T-cell (primary cell): ENCODE data around the gene MIPOL1. TPM values are rescaled to one million over a fixed set of nuclear protein-coding genes. Genes with fewer than 3 reads are reported as not detected.
"Not testable (repeated sequence)": the region's sequence is repeated elsewhere in the genome, so short reads cannot be mapped to it uniquely, and the experiment has no call there.

ENCODE experiments used
- ATAC-seq, 4 experiments: fragments of 200-7000 bp in 3 of 4; fragments of 150-1000 bp in 1 of 4; cut with Tn5 transposase; replicated peaks in 1 of 4; 1 replicate in 3 of 4; 2 replicates in 1 of 4; pipeline ENCODE4 v1.10.0; 2021; ENCODE audit warnings: moderate library complexity in 3 of 4, mild to moderate bottlenecking in 2 of 4, moderate number of reproducible peaks in 1 of 4
- CTCF ChIA-PET, 2 donors: fragments of 300-600 bp; sonication (Branson Sonifier 250); formaldehyde crosslinking; loops; one replicate each; lab custom pipeline; 2022; ENCODE audit warnings: antibody characterized with exemption in 2 of 2; lab: Charles Lee
- POLR2A ChIA-PET, 2 donors: fragments of 300-600 bp; sonication (Branson Sonifier 250); formaldehyde crosslinking; loops; one replicate each; lab custom pipeline; 2022; ENCODE audit warnings: antibody characterized with exemption in 2 of 2; lab: Charles Lee
- DNase-seq, 35 experiments: peaks; one replicate each; pipeline versions ENCODE4 v3.0.0 to v3.0.0-alpha.2; 2013 to 2023
- H3K27ac ChIP-seq: one replicate; pipeline ENCODE4 v1.5.1; 2013; ENCODE audit warnings: low read length
- H3K27me3 ChIP-seq, 2 experiments: replicated peaks in 1 of 2; 1 replicate in 1 of 2; 2 replicates in 1 of 2; pipeline versions ENCODE4 v1.6.1 to v1.7.0; 2013; ENCODE audit warnings: low read length in 1 of 2, mixed read lengths in 1 of 2; ENCODE audit not compliant: control insufficient read depth in 2 of 2, insufficient read depth in 2 of 2; ENCODE audit errors: extremely low read depth in 1 of 2
- H3K36me3 ChIP-seq, 2 donors: 1 replicate in 1 of 2; 2 replicates in 1 of 2; pipeline versions ENCODE4 v1.6.1 to v1.7.0; 2013; ENCODE audit warnings: low read length in 1 of 2; ENCODE audit not compliant: control insufficient read depth in 2 of 2, insufficient read depth in 1 of 2; ENCODE audit errors: extremely low read depth in 1 of 2
- H3K4me1 ChIP-seq, 2 experiments: 1 replicate in 1 of 2; 2 replicates in 1 of 2; pipeline versions ENCODE4 v1.6.1 to v1.7.0; 2013; ENCODE audit warnings: low read length in 2 of 2, mixed read lengths in 1 of 2; ENCODE audit not compliant: insufficient read depth in 2 of 2, control insufficient read depth in 1 of 2; ENCODE audit errors: extremely low read depth in 1 of 2
- H3K4me3 ChIP-seq, 2 donors: 1 replicate in 1 of 2; 2 replicates in 1 of 2; pipeline versions ENCODE4 v1.5.1 to v1.7.0; 2013; ENCODE audit warnings: mild to moderate bottlenecking in 2 of 2, low read length in 1 of 2, moderate library complexity in 1 of 2; ENCODE audit not compliant: control insufficient read depth in 1 of 2; ENCODE audit errors: extremely low read depth in 1 of 2
- H3K9me3 ChIP-seq: 2 replicates; pipeline ENCODE4 v1.7.0; 2013
- H3K27ac Mint-ChIP-seq, 2 donors: one replicate each; pipeline ENCODE4 v1.8.0; 2020 to 2021; ENCODE audit warnings: mild to moderate bottlenecking in 2 of 2, mixed read lengths in 2 of 2
- H3K27me3 Mint-ChIP-seq, 2 donors: one replicate each; pipeline ENCODE4 v1.8.0; 2021 to 2022; ENCODE audit warnings: mixed read lengths in 2 of 2
- H3K36me3 Mint-ChIP-seq: one replicate; pipeline ENCODE4 v1.8.0; 2021; ENCODE audit warnings: mixed read lengths
- H3K4me1 Mint-ChIP-seq, 3 donors: one replicate each; pipeline ENCODE4 v1.8.0; 2020 to 2022; ENCODE audit warnings: mixed read lengths in 3 of 3, mild to moderate bottlenecking in 1 of 3
- H3K4me3 Mint-ChIP-seq, 3 donors: one replicate each; pipeline ENCODE4 v1.8.0; 2020 to 2022; ENCODE audit warnings: mild to moderate bottlenecking in 3 of 3, mixed read lengths in 3 of 3, moderate library complexity in 3 of 3
- H3K9me3 Mint-ChIP-seq, 3 donors: one replicate each; pipeline ENCODE4 v1.8.0; 2020 to 2022; ENCODE audit warnings: mixed read lengths in 3 of 3
- WGBS: methylation state at CpG from one replicate; pipeline ENCODE4 v1.1.5; 2013; ENCODE audit warnings: missing lambda C conversion rate; ENCODE audit not compliant: insufficient coverage; 5-methylcytosine and 5-hydroxymethylcytosine counted together
- total RNA-seq, 35 experiments: library from RNA in 6 of 35; stranded (reverse) in 6 of 35; fragments of 120-200 nt in 1 of 35; gene quantifications; one replicate each; pipeline versions ENCODE4 v1.2.1 to v1.2.4 and lab custom pipeline; 2013 to 2026

MIPOL1 gene
- total RNA-seq, 5 donors from 2014 or later (not counting 1 experiment from before 2014, with no cell fraction given), result 0.20 to 0.49 (median 0.29) TPM; not detected in 1

DNA sequence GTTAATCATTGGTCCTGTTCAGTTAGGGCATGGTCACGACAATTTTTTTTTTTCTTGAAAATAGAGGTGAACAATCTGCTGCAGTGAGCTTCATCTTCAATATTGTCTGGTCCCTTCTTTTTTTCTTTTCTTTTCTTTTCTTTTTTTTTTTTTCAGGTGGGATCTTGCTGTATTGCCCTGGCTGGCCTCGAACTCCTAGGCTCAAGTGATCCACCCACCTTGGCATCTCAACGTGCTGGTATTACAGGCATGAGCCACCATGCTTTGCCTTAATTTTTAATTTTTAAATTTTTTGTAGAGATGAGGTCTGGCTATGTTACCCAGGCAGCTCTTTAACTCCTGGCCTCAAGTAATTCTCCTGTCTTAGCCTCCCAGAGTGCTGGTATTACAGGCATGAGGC lies 36.5 kb downstream of the MIPOL1 start:
- no peak overlapping the region for H3K27ac Mint-ChIP-seq
- Histone ChIP-seq H3K27ac (no peak overlapping the region), H3K36me3 (no peaks in the 10 kb centered on the region), H3K27me3 (no peaks in the 10 kb centered on the region), H3K4me1 (no peaks in the 10 kb centered on the region), H3K9me3 (no peaks in the 10 kb centered on the region), H3K4me3 (no peak overlapping the region)
- H3K9me3 Mint-ChIP-seq, result no peaks in the 10 kb centered on the region
- H3K27me3 Mint-ChIP-seq, result no peaks in the 10 kb centered on the region
- DNase-seq (no peak), ATAC-seq (no peak)
- no peaks in the 10 kb centered on the region for H3K36me3 Mint-ChIP-seq
- CTCF ChIA-PET, result interaction anchor here in 1 of 2 donors (0.5 kb wide), 1 partner anchor 1504 kb away, joined by 3 read pairs; no protein-coding TSS in a partner anchor
- H3K4me3 Mint-ChIP-seq, result no peak overlapping the region
- no peaks in the 10 kb centered on the region for H3K4me1 Mint-ChIP-seq
- no CpG with 5 or more reads among the region's 3 CpGs for WGBS
- POLR2A ChIA-PET, result interaction anchor here in 1 of 2 donors (0.6 kb wide), 1 partner anchor 26 kb away, joined by 6 read pairs; no protein-coding TSS in a partner anchor

DNA sequence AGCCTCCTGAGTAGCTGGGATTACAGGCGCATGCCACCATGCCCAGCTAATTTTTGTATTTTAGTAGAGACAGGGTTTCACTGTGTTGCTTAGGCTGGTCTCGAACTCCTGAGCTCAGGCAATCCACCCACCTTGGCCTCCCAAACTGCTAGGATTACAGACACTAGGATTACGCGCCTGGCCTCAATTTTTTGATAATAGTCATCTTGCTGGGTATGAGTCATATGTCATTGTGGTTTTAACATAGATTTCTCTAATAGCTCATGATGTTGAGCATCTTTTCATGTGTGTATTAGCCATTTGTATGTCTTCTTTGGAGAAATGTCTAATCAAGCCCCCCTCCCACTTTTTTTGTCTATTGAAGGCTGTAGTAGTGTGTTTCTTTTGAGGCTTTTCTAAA lies 38.3 kb downstream of the MIPOL1 start:
- H3K27me3 Mint-ChIP-seq, H3K4me3 ChIP-seq, H3K9me3 Mint-ChIP-seq, H3K27me3 ChIP-seq, CTCF ChIA-PET, ATAC-seq, H3K36me3 Mint-ChIP-seq, H3K4me3 Mint-ChIP-seq, H3K27ac ChIP-seq, DNase-seq, H3K4me1 ChIP-seq, H3K9me3 ChIP-seq, H3K36me3 ChIP-seq, H3K27ac Mint-ChIP-seq, H3K4me1 Mint-ChIP-seq, POLR2A ChIA-PET: not testable (repeated sequence)
- WGBS, result no CpG with 5 or more reads among the region's 4 CpGs

DNA sequence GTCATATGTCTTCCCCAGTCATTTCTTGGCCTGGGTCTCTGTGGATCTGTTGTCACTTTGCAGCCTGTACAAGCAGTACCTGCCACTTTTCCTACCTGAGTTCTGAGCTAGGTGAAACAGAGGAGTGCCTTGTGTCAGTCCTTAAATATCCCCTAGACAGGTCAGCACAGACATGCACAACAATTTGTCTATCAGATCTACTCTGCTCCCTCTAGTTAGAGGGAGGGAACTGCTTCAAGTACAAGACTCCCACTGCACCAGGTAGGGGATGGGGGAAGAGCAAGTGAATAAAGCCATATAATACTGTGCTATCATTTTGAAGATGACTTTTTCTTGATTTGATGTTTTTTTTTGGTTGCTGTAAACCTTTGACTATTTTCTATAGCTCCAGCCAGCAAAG lies 39.4 kb downstream of the MIPOL1 start:
- ATAC-seq (no peak), DNase-seq (no peak)
- Mint-ChIP-seq H3K27ac (no peak overlapping the region), H3K4me1 (no peaks in the 10 kb centered on the region), H3K36me3 (no peaks in the 10 kb centered on the region), H3K4me3 (no peak overlapping the region), H3K9me3 (no peaks in the 10 kb centered on the region), H3K27me3 (no peaks in the 10 kb centered on the region)
- Histone ChIP-seq H3K4me3 (no peak overlapping the region), H3K27me3 (no peaks in the 10 kb centered on the region), H3K4me1 (no peaks in the 10 kb centered on the region), H3K9me3 (no peaks in the 10 kb centered on the region), H3K27ac (no peak overlapping the region), H3K36me3 (no peaks in the 10 kb centered on the region)
- ChIA-PET CTCF (interaction anchor here in 1 of 2 donors (1.4 kb wide), 1 partner anchor 10 kb away, joined by 3 read pairs; no protein-coding TSS in a partner anchor), POLR2A (no interaction called here)

- H3K27me3 ChIP-seq, result no peaks in the 10 kb centered on the region
- Mint-ChIP-seq H3K36me3 (no peaks in the 10 kb centered on the region), H3K9me3 (no peaks in the 10 kb centered on the region), H3K27ac (no peak overlapping the region), H3K27me3 (no peaks in the 10 kb centered on the region), H3K4me3 (no peak overlapping the region), H3K4me1 (no peaks in the 10 kb centered on the region)
- no peaks in the 10 kb centered on the region for H3K4me1 ChIP-seq
- no peak overlapping the region for H3K27ac ChIP-seq
- ChIA-PET CTCF (interaction anchor here in 1 of 2 donors (1.4 kb wide), 1 partner anchor 10 kb away, joined by 3 read pairs; no protein-coding TSS in a partner anchor), POLR2A (no interaction called here)
- WGBS, result 80% methylated on average over 2 of the region's 5 CpGs
- no peak overlapping the region for H3K4me3 ChIP-seq
- ATAC-seq (no peak), DNase-seq (no peak)
- no peaks in the 10 kb centered on the region for H3K9me3 ChIP-seq
- no peaks in the 10 kb centered on the region for H3K36me3 ChIP-seq
Observed at GRCh38 chr14:37237735-37238200, 40.0 kb downstream of the MIPOL1 start.

- Mint-ChIP-seq H3K36me3 (no peaks in the 10 kb centered on the region), H3K27me3 (no peaks in the 10 kb centered on the region), H3K4me1 (no peaks in the 10 kb centered on the region), H3K4me3 (no peak overlapping the region), H3K9me3 (no peaks in the 10 kb centered on the region), H3K27ac (no peak overlapping the region)
- H3K27me3 ChIP-seq, result no peaks in the 10 kb centered on the region
- H3K27ac ChIP-seq, result no peak overlapping the region
- ATAC-seq (no peak), DNase-seq (no peak)
- POLR2A ChIA-PET, result no interaction called here
- no peaks in the 10 kb centered on the region for H3K36me3 ChIP-seq
- CTCF ChIA-PET, result no interaction called here
- H3K4me1 ChIP-seq, result no peaks in the 10 kb centered on the region
- WGBS, result no CpG with 5 or more reads among the region's 4 CpGs
- H3K4me3 ChIP-seq, result no peak overlapping the region
- H3K9me3 ChIP-seq, result no peaks in the 10 kb centered on the region
Observed at GRCh38 chr14:37241198-37241597, 43.5 kb downstream of the MIPOL1 start.

- Mint-ChIP-seq H3K4me1 (no peaks in the 10 kb centered on the region), H3K36me3 (no peaks in the 10 kb centered on the region), H3K27ac (no peak overlapping the region), H3K27me3 (no peaks in the 10 kb centered on the region), H3K9me3 (no peaks in the 10 kb centered on the region), H3K4me3 (no peak overlapping the region)
- Histone ChIP-seq H3K27ac (no peak overlapping the region), H3K27me3 (no peaks in the 10 kb centered on the region), H3K9me3 (no peaks in the 10 kb centered on the region), H3K4me1 (no peaks in the 10 kb centered on the region), H3K36me3 (no peaks in the 10 kb centered on the region), H3K4me3 (no peak overlapping the region)
- ChIA-PET CTCF (interaction anchor here (0.7 to 1.4 kb wide), 5 partner anchors 14 to 1621 kb away, joined by 3 to 4 read pairs (median 3); no protein-coding TSS in a partner anchor), POLR2A (no interaction called here)
- DNase-seq, result peak in 1 of 35 experiments; percentile 30
- no peak for ATAC-seq
Observed at GRCh38 chr14:37246427-37246829, 48.7 kb downstream of the MIPOL1 start.
